Brain microvascular endothelial cell (primary cell): ENCODE measurements around the gene TBC1D1.

ENCODE experiments used
- DNase-seq: peaks from one replicate; pipeline ENCODE4 v3.0.0-alpha.2; 2020
- H3K27ac ChIP-seq: fragments of 250-450 bp; sonication (Bioruptor Pico); 2 replicates; pipeline ENCODE4 v1.5.1; 2020; ENCODE audit warnings: mild to moderate bottlenecking, moderate library complexity
- H3K27me3 ChIP-seq: fragments of 250-450 bp; sonication (Bioruptor Pico); replicated peaks from 2 replicates; pipeline ENCODE4 v1.5.1; 2020; ENCODE audit warnings: mild to moderate bottlenecking
- H3K36me3 ChIP-seq: fragments of 250-450 bp; sonication (Bioruptor Pico); replicated peaks from 2 replicates; pipeline ENCODE4 v1.5.1; 2020; ENCODE audit warnings: mild to moderate bottlenecking
- H3K4me3 ChIP-seq: 2 replicates; pipeline ENCODE4 v1.5.1; 2011; ENCODE audit warnings: low read depth, mild to moderate bottlenecking, control low read depth, low read length, moderate library complexity
- CTCF ChIP-seq: IDR thresholded peaks from 2 replicates; pipeline ENCODE4 v1.5.1; 2011; ENCODE audit warnings: low read depth, mild to moderate bottlenecking, moderate library complexity, low read length, control low read depth, inconsistent platforms; ENCODE audit errors: missing control alignments
- in situ Hi-C: cut with HindIII; loops from 2 replicates; pipeline ENCODE4 v1.10.0; 2017; ENCODE audit warnings: low sequenced_read_pairs, low pct_ligation_motif_present

TBC1D1 gene

GRCh38 chr4:38151873-38152272, 261.0 kb downstream of the TBC1D1 start:
- TF ChIP-seq CTCF = no peak

GRCh38 chr4:38152305-38152704, 261.4 kb downstream of the TBC1D1 start:
- no peak overlapping the region for H3K27ac ChIP-seq
- H3K36me3 ChIP-seq = no peaks in the 10 kb centered on the region
- H3K4me3 ChIP-seq = no peak overlapping the region
- DNase-seq = peak; percentile 7
- no peaks in the 10 kb centered on the region for H3K27me3 ChIP-seq
- in situ Hi-C loops = loop anchor here (25.0 kb wide), 1 partner anchor 90 kb away; no protein-coding TSS in a partner anchor
- no peak for TF ChIP-seq CTCF

More at GRCh38 chr4:38151873-38152272, 261.0 kb downstream of the TBC1D1 start:
- Histone ChIP-seq H3K27me3 (no peaks in the 10 kb centered on the region), H3K4me3 (no peak overlapping the region), H3K36me3 (no peaks in the 10 kb centered on the region), H3K27ac (no peak overlapping the region)
- DNase-seq = peak; percentile 26
- in situ Hi-C loops = loop anchor here (25.0 kb wide), 1 partner anchor 90 kb away; no protein-coding TSS in a partner anchor

GRCh38 chr4:38152721-38153386, 262.0 kb downstream of the TBC1D1 start:
- Histone ChIP-seq H3K27me3 (no peaks in the 10 kb centered on the region), H3K4me3 (no peak overlapping the region), H3K27ac (no peak overlapping the region), H3K36me3 (no peaks in the 10 kb centered on the region)
- no peak for TF ChIP-seq CTCF
- DNase-seq = no peak
- in situ Hi-C loops = loop anchor here (25.0 kb wide), 1 partner anchor 91 kb away; no protein-coding TSS in a partner anchor

- TF ChIP-seq CTCF = no peak
- Histone ChIP-seq H3K4me3 (no peak overlapping the region), H3K27ac (no peak overlapping the region), H3K27me3 (no peaks in the 10 kb centered on the region), H3K36me3 (no peaks in the 10 kb centered on the region)
- no peak for DNase-seq
- in situ Hi-C loops = loop anchor here (25.0 kb wide), 1 partner anchor 91 kb away; no protein-coding TSS in a partner anchor
Measured at GRCh38 chr4:38153387-38153760, 262.5 kb downstream of the TBC1D1 start.

GRCh38 chr4:38154252-38154651, 263.4 kb downstream of the TBC1D1 start:
- in situ Hi-C loops = loop anchor here (25.0 kb wide), 1 partner anchor 92 kb away; no protein-coding TSS in a partner anchor
- no peak overlapping the region for H3K27ac ChIP-seq
- no peak overlapping the region for H3K4me3 ChIP-seq
- DNase-seq = no peak
- no peaks in the 10 kb centered on the region for H3K27me3 ChIP-seq
- no peaks in the 10 kb centered on the region for H3K36me3 ChIP-seq
- TF ChIP-seq CTCF = no peak
